Epidermal melanocyte (primary cell): ENCODE results near the gene BIN1.
"Not testable (repeated sequence)": the region's sequence is repeated elsewhere in the genome, so short reads cannot be mapped to it uniquely, and the experiment has no call there.

Experiments
- DNase-seq: peaks from one replicate; pipeline ENCODE4 v3.0.0; 2011; ENCODE audit warnings: low spot score; ENCODE audit not compliant: insufficient read length

The BIN1 gene

DNA sequence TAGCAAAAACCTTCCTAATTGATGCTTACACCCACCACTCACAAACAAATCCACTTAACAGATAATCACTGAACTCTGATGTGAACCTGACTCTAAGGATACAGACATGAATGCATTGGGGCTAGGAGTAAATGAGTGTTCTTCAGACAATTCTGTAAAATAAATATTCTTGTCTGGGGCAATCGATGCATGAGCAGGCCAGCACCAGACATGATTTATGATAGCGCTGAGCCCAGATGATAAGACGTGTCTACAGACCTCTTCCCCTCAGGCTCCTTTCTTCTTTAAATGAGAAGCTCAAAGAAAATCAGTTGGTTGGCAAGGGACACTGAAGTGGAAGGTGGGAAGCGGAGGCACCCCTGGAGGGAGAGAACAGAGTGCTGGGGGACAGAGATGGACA is 27.3 kb upstream of the BIN1 start:
- no peak for DNase-seq

DNA sequence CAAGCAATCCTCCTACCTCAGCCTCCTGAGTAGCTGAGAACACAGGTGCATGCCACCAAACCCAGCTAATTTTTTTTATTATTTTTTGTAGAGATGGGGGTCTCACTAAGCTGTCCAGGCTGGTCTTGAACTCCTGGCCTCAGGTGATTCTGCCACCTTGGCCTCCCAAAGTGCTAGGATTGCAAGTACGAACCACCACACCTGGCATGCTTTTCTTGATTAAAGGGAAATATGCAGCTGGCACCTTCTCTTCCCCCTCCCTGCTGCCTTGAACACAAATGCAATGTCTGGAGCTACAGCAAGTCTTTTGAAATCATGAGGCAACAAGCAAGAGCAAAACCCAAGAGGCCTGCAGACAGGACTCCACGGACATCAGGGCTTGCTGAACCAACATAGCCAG is 26.8 kb upstream of the BIN1 start:
- no peak for DNase-seq

DNA sequence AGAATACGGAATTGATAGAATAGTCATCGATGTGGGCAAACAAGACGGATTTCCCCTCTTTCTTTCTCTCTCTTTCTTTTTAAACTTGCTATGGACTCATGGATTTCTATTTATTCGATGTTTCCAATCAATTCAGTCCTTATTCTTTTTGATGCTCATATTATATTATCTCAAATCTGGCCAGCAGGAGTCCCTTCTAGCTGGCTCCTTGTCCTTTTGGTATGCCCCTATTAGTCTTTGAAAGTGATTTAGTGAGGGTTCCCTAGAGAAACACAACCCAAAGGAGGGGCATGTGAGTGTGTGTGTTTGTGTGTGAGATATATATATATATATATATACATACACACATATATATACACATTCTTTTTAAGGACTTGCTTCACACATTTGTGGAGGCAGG is 23.5 kb upstream of the BIN1 start:
- DNase-seq = no peak

DNA sequence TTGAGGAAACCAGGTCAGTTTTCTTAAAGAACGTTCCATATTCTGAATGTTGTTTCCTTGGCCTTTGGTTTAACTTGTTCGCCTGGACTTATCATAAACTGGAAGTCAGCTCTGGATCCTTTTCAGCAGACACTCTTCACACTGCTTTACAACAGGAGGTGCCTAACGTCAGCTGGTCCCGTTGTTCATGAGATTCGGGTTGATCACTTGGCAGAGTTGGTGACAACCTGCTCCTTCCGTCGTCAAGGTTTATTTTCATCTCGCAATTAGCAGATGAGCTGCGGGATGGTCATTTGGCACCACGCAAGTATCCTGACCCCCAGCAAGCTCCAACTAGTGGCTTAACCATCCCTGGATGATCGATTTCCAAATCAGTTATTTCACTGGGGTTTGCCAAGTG is 23.0 kb upstream of the BIN1 start:
- DNase-seq = no peak

DNA sequence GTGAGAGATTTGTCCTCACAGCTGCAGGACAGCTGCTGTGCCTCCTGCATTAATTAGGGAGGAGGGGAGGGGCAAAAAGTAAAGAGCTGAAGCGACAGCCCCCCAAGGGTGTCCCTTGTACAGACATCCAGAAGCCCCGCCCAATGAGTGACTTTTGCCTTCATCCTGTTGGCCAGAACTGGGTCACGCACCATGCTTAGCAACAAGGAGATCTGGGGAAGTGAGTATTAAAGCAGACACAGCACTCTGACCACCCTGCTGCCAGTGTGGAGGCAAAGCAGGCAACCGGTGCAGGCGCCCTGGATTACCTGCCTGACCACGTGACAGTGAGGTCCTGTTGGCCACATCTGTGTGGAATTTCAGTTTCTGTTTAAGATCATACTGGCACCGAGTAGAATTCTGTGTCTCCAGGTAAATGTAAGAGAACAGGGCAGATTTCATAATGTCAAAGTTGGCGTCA is 21.5 kb upstream of the BIN1 start:
- DNase-seq = no peak

DNA sequence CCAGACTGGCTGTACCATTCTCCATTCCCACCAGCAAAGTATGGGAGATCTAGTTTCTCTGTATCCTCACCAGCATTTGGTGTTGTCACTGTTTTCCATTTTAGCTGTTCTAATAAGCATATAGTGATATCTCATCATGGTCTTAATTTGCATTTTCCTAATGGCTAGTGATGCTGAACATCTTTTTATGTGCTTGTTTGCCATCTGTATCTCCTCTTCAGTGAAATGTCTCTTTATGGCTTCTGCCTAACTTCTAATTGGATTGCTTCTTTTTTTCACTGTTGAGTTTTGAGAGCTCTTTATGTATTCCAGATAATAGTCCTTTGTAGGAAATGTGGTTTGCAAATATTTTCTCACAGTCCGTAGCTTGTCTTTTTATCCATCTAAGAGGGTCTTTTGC is 18.9 kb upstream of the BIN1 start:
- no peak for DNase-seq

DNA sequence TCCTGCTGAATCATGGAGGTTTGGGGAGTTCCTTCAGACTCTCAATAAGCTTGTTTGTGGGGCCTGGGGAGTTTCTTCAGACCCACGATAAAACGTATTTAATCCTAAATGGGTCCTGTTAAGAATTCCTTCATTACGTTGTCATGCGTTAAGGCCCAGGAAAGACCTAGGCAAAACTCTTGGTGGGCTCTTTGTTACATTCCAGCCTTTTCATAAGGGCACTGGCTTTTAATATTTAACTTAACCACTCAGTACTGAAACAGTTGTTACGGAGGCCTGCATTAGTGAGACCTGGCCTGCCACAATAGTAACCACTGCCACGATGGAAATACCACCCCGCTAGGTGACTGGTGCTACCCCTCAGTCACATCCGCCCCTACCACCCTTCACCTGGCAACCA is 17.5 kb upstream of the BIN1 start:
- DNase-seq = no peak

DNA sequence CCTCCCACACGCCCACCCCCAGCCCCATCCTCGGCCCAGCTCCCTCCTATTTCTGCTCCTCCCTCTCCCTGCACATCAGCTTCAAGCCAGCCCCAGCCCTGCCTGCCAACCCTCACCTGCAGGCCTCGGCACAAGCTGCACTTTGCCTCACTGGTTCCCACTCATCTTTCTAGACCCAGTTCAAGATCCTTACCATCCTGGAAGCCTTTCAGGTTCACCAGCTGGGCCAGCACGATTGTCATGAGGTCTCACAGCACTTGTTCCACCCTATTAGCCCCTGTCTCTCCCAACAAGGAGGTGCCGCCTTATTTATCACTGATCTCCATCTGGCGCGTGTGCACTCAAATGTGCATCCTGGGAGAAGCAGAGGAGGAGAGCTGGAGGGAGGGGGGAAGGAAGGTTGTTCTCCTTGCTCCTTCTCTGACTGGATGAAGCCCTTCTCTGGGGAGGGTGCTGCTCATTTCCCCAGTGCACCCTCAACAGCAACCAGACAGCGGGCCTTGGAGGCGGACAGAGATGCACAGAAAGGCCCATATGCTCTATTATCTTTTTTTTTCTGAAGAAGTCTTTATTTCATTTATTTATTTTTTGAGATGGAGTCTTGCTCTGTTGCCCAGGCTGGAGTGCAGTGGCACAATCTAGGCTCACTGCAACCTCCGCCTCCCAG is 15.5 kb upstream of the BIN1 start:
- DNase-seq = no peak

DNA sequence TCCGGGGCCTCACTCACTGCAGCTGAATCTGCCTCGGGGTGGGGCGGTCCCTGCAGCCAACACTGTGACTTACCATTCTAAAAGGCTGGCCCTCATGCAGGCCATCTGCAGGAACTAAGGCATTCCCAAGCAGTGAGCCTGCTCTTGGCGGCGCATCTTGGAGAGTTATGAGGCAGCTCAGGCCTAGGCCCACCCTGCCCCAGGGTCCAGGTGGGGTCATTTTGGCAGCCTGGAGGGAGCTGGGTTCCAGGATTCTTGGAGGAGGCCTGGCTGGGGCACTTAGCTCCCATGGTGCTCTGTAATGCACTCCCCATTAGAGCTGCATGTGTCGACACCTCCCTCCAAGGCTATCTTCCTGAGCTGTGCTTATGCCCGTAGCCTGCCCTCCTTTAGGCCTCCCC is 14.8 kb upstream of the BIN1 start:
- no peak for DNase-seq

DNA sequence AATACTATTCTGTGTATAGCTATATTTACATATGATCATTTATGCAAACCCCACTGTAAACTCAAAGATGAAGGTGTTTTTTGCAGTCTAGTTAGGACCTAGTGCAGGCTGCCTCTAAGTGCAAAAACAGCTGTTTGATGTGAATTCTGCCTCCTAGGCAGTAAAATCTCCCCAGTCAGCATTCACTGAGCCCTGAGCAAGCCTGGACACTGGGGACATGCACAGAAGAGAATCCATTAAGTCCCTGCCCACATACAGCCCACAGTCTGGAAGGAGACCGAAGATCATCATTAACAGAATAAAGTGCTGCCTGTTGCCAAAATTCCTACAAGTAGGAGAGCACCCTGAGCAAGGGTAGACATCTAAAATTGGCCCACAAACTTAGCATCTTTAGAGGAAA is 14.4 kb upstream of the BIN1 start:
- DNase-seq = no peak

DNA sequence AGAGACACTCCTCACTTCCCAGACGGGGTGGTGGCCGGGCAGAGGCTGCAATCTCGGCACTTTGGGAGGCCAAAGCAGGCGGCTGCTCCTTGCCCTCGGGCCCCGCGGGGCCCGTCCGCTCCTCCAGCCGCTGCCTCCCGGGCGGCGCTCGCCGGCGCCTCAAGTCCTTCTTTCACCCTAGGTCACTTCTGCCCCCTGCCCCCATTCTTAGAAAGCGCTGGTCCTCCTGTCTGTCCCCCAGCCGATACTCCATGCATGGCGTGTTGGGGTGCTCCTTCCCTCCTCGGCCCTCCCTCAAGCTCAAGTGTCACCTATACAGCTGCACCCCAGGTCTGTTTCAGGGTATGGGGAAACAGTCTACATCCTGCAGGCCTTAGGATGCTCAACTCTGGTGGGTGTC is 13.5 kb upstream of the BIN1 start:
- DNase-seq = not testable (repeated sequence)

DNA sequence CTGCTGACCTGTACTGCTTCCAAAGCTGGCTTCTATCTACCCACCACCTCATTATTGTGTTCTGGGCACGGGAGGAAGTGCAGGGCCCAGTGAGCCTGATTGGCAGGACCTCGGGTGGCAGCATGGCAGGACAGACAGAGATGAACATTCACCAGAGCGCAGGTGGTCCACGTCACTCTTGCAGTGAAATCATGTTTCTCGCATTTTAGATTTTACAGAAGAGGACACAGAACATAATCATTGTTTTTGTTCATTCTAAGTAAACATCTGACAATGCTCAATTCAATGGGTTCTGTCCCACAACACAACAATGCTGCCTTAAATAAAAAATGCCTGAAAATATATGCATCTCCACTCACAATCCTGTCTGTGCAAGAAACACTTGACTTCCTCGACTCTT is 11.5 kb upstream of the BIN1 start:
- DNase-seq = no peak

DNA sequence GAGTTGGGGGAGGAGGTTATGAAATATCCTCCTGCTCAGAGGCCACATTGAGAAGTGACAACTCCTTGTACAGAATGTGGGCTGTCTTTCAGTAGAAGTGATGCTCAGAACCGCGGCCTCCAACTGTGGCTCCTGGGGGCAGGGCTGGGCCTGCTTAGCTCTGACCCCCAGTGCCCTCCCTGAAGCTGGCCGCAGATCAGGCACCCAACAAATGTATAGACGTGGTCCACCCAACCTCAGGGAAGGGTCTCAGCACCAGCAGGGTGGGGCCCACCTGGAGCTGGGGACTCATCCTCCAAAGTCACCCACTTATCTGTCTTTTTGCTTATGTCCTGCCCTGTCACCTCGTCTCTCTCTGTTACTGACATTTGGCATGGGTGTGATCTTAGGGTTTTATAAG is 11.1 kb upstream of the BIN1 start:
- DNase-seq = no peak

DNA sequence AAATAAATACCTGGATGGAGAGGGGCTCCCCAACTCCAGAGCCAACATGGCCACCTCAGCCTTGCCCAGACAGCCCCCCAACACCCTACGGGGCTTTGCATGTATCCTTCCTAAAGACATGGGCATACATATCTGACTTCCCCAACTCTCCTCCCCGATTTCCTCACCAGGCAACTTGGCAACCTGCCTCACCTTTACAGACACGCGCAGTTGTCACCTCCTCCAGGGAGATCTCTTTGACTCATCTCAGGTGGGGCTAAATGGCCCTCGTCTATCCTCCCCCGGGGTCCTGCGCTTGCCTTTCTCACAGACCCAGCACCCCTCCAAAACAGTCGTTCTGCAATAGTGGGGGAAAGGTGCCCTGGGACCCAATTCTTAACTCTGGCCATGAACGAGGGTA is 10.6 kb upstream of the BIN1 start:
- DNase-seq = no peak

DNA sequence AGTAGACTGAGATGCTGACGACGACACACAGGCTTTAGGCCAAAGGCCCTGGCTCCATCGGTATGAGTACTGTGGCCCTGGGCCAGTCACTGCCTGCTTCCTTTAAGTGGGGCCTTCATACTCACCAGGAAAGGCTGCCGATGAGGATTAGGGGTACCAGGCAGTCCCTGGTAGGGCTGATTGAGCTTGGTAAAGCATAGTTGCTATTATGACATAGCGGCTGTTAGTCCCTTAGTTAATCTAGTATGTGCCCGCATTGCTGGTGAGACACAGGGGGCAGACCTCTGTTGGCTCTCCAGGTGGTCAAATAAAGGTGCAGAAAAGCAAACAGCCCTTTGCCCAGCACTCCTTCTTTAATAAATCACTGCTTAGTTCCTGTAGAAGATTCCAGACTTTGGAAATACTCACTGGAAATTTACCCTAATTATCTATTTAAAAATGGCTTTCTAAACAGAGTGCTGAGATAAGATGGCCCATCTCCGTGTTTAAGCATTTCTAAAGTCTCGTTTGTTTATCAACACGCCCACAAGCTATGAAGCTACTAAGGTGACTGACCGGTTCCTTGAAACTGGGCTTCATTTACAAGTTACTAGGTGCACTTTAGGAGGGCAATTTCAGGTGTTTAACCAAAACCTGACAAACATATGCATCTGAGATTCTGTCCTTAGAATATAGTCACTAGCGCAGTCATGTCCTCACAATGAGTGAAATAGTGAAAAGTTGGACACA is 8.7 kb upstream of the BIN1 start:
- no peak for DNase-seq

DNA sequence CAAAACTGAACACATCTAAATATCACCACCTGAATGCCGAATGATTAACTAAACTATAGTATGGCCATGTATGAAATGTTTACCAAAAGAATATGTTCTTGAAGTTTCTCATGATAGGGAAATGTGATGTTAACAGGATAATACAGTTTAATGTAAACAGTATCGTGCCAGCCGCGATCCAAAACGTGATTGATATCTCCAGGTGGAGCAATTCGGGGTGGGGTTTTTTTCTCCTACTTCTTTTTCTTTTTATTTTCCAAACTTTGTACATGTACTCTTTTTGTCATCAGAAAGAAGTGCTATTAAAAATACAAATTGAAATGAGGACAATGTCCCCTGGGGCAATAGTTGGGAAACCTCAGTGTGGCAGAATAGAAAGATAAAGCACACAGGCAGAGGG is 4.0 kb upstream of the BIN1 start:
- no peak for DNase-seq

DNA sequence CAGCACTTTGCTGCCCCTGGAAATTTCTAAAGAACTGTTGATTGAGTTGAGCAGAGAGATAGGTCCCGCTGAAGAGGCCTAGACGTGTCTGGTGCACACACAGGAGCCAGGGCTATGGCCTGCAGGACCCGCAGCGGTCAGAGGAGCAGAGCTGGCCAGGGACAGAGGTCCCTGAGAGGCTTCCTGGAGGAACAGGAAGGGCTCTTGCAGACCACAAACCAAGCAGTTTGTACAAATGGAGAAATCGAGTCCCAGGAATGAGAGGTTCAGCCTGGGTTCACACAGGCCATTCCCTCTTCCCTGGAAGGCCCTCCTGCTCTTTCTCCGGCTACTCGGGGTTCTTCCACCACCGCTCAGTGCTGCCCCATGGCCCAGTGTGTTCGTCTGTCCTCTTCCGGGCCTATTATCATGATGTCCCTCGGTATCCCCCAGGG is 1.2 kb upstream of the BIN1 start:
- no peak for DNase-seq

DNA sequence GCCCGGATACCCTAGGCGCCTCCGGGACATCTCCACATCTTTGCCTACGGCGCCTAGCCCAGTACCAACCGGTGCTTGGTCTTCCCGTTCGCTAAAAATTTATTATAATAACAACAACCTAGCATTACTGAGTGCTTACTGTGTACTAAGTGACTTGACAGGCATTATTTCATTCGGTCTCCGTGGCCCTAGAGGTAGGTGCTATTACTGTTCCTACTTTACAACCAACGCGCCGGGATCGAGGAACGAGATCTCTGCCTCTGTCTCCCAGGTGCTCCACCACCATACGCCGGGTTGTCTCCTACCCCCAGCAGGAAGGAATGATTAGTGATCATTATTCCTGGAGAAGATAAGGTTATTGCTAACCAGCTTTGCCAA is 657 bp upstream of the BIN1 start:
- DNase-seq = no peak

DNA sequence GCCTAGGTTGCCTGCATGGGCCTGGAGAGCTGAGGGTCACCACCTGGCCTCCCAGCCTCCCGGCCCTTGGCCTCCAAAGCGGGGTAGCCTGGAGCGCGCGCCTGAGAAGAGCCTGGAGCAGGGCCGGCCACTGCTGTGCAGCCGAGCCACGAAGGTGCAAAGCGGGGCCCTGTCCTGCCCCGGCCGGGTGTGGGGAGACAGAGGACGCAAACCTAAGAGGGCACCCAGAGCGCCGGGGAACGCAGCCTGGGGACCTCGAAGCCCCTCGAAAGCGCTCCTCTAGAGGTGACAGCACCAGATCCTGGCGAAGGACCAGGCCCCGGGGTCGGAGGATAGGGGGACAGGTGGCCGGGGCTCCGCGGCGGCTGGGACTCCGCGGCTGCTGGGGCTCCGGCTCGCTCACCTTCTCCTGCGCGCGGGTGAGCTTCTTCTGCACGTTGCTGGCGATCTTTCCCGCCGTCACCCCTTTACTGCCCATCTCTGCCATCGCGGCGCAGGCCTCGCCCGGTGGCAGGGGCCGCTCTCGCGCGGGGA is 430 bp downstream of the BIN1 start:
- no peak for DNase-seq

DNA sequence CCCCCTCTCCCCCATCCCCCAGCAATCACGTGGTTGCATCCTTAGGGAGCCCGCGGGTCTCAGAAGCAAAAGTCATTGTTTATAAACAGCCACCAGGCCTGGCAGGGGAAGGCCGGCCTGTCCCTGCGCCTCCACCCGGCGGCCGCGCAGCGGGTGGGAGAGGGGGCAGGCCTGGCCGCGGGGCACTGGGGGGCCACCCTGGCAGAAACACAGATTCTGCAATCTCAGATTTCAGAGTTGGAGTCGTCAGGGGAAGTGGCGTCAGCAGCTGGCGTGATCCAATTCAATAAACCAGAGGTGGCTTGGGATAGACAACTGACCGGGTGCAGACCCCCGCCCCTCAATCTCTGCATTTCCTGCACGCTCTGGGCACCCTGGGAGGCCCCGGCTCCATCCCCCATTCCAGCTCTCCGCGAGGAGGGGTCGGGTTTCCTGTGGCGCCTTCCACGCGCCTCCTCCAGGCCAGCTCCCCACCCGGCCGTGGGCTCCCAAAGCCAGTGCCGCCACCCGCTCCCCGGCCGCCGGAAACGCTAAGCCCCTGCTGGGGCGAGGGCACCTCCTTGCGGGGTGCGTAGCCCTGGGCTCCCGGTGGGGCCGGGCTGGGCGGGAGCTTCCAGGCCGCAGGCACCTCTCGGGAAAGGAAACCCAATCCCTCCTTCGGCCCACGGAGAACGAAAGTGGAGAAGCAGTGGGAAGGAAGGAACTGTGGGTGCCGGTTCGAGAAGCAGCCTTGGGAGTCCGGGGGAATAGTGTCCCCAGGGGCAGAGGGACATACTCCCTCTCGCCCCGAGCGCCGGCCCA is 1.1 kb downstream of the BIN1 start:
- no peak for DNase-seq

DNA sequence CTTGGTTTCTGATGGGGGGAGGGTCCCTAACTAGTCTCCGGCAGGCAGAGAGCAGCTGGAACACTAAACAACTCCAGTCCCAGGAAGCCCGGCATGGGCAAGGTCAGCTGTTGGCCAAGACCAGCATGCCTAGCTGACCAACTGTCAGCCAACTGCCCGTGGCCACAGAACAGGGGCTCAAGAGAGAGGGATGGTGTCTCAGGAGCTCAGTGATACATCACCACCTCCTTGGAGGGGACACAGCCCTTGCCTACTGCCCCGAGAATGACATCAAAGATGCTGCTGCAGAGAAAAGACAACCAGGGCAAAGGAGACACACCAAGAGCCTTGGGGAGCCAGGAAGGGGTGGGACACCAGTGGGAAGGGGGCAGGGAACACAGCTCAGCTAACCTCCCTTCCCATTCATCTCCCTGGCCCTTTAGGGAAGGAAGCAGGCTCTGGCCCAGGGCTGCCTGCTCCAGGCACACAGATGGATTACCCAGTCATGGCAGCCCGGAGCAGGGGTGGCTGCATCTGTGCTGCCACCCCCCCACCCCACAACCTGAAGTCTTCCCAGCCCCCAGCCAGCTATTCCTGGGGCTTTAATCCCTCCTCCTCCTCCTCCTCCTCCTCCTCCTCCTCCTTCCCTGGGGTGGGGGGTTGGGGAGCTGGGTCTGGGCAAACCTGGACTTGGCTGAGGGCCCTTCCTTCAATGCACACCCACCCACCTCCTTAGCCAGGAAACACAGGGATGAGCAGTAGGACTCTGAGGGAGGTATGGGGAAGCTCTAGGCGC is 1.9 kb downstream of the BIN1 start:
- DNase-seq = no peak
